ENCODE measurements around the gene DCDC1.

DCDC1 gene

GRCh38 chr11:30818721-30819120 is 550.8 kb downstream of the DCDC1 start:
- ATAC-seq (ENCODE audit: low read depth) (no peak), DNase-seq (ENCODE audit: low spot score) (no peak)
- Histone ChIP-seq H3K27me3 (ENCODE audit: insufficient read depth, poor library complexity, severe bottlenecking) (no peaks in the 10 kb centered on the region), H3K9me3 (ENCODE audit: severe bottlenecking) (no peaks in the 10 kb centered on the region), H3K27ac (ENCODE audit: poor library complexity, severe bottlenecking) (no peak overlapping the region), H3K4me3 (ENCODE audit: severe bottlenecking) (no peak overlapping the region), H3K36me3 (ENCODE audit: low read depth) (no peaks in the 10 kb centered on the region), H3K4me1 (ENCODE audit: insufficient read depth, poor library complexity, severe bottlenecking) (no peaks in the 10 kb centered on the region)
- no peak for TF ChIP-seq CTCF (IDR thresholded peaks at IDR 0.05; ENCODE audit: poor library complexity, severe bottlenecking)

GRCh38 chr11:30816959-30817880 is 552.3 kb downstream of the DCDC1 start:
- Histone ChIP-seq H3K27me3 (ENCODE audit: insufficient read depth, poor library complexity, severe bottlenecking) (no peaks in the 10 kb centered on the region), H3K4me3 (ENCODE audit: severe bottlenecking) (no peak overlapping the region), H3K4me1 (ENCODE audit: insufficient read depth, poor library complexity, severe bottlenecking) (no peaks in the 10 kb centered on the region), H3K9me3 (ENCODE audit: severe bottlenecking) (no peaks in the 10 kb centered on the region), H3K27ac (ENCODE audit: poor library complexity, severe bottlenecking) (no peak overlapping the region), H3K36me3 (ENCODE audit: low read depth) (no peaks in the 10 kb centered on the region)
- no peak for TF ChIP-seq CTCF (IDR thresholded peaks at IDR 0.05; ENCODE audit: poor library complexity, severe bottlenecking)
- ATAC-seq (ENCODE audit: low read depth) (no peak), DNase-seq (ENCODE audit: low spot score) (no peak)

GRCh38 chr11:30815619-30816018 is 553.9 kb downstream of the DCDC1 start:
- no peak overlapping the region for H3K4me3 ChIP-seq (ENCODE audit: severe bottlenecking)
- H3K9me3 ChIP-seq (ENCODE audit: severe bottlenecking): no peaks in the 10 kb centered on the region
- TF ChIP-seq CTCF (IDR thresholded peaks at IDR 0.05; ENCODE audit: poor library complexity, severe bottlenecking): no peak
- H3K27me3 ChIP-seq (ENCODE audit: insufficient read depth, poor library complexity, severe bottlenecking): no peaks in the 10 kb centered on the region
- no peak for DNase-seq (ENCODE audit: low spot score)
- H3K36me3 ChIP-seq (ENCODE audit: low read depth): no peaks in the 10 kb centered on the region
- no peak for ATAC-seq (ENCODE audit: low read depth)
- no peaks in the 10 kb centered on the region for H3K4me1 ChIP-seq (ENCODE audit: insufficient read depth, poor library complexity, severe bottlenecking)
- H3K27ac ChIP-seq (ENCODE audit: poor library complexity, severe bottlenecking): no peak overlapping the region

GRCh38 chr11:30814737-30815136 is 554.8 kb downstream of the DCDC1 start:
- Histone ChIP-seq H3K9me3 (ENCODE audit: severe bottlenecking) (no peaks in the 10 kb centered on the region), H3K4me1 (ENCODE audit: insufficient read depth, poor library complexity, severe bottlenecking) (no peaks in the 10 kb centered on the region), H3K4me3 (ENCODE audit: severe bottlenecking) (no peak overlapping the region), H3K36me3 (ENCODE audit: low read depth) (no peaks in the 10 kb centered on the region), H3K27ac (ENCODE audit: poor library complexity, severe bottlenecking) (no peak overlapping the region), H3K27me3 (ENCODE audit: insufficient read depth, poor library complexity, severe bottlenecking) (no peaks in the 10 kb centered on the region)
- no peak for ATAC-seq (ENCODE audit: low read depth)
- no peak for TF ChIP-seq CTCF (IDR thresholded peaks at IDR 0.05; ENCODE audit: poor library complexity, severe bottlenecking)
- no peak for DNase-seq (ENCODE audit: low spot score)

All from RWPE2 (cell line).